Thoracic aorta (tissue), 2 donors: Measurements from ENCODE around the gene TBC1D9B. TPM values are rescaled to one million over a fixed set of nuclear protein-coding genes. Genes with fewer than 3 reads are reported as not detected.
"Not testable (repeated sequence)": the region's sequence is repeated elsewhere in the genome, so short reads cannot be mapped to it uniquely, and the experiment has no call there.

Experiments used
- ATAC-seq: fragments of 150-250 bp; one replicate; pipeline ENCODE4 v1.8.0; 2017; ENCODE audit warnings: low read depth; ENCODE audit not compliant: insufficient number of reproducible peaks, low FRiP score
- DNase-seq: peaks from one replicate; pipeline ENCODE4 v3.0.0-alpha.2; 2020; ENCODE audit warnings: low spot score
- H3K27ac ChIP-seq, 2 donors: fragments of 200-600 bp; sonication (generic); 1 replicate in 1 of 2; 2 replicates in 1 of 2; pipeline ENCODE4 v1.5.1; 2016; ENCODE audit warnings: mild to moderate bottlenecking in 2 of 2, moderate library complexity in 2 of 2
- H3K27me3 ChIP-seq: fragments of 200-600 bp; sonication (generic); replicated peaks from 2 replicates; pipeline ENCODE4 v1.6.0; 2016; ENCODE audit warnings: mild to moderate bottlenecking; ENCODE audit not compliant: insufficient read depth
- H3K36me3 ChIP-seq: fragments of 200-600 bp; sonication (generic); one replicate; pipeline ENCODE4 v1.5.1; 2016
- H3K4me1 ChIP-seq, 2 donors: fragments of 200-600 bp; sonication (generic); 1 replicate in 1 of 2; 2 replicates in 1 of 2; pipeline versions ENCODE4 v1.5.1 to v1.6.0; 2016; ENCODE audit warnings: low read depth in 2 of 2, mild to moderate bottlenecking in 1 of 2; ENCODE audit not compliant: control insufficient read depth in 1 of 2
- H3K4me3 ChIP-seq: fragments of 200-600 bp; sonication (generic); 2 replicates; pipeline ENCODE4 v1.5.1; 2016; ENCODE audit warnings: mild to moderate bottlenecking
- H3K9me3 ChIP-seq: fragments of 200-600 bp; sonication (generic); 2 replicates; pipeline ENCODE4 v1.5.1; 2016
- CTCF ChIP-seq: fragments of 200-600 bp; sonication (generic); IDR thresholded peaks from one replicate; pipeline ENCODE4 v1.5.1; 2019; ENCODE audit warnings: antibody characterized with exemption
- total RNA-seq, 2 donors: library from RNA; depleted of rRNA; stranded (reverse); fragments of >200 nt; gene quantifications; one replicate each; pipeline versions ENCODE4 v1.1.0 to v1.2.3, GENCODE V29; 2016

The TBC1D9B gene
- total RNA-seq, 2 donors from 2014 or later = 91.9 to 104 TPM

- Histone ChIP-seq H3K9me3 (no peaks in the 10 kb centered on the region), H3K4me1 (peaks cover 0 to 7% of the 10 kb centered on the region in 2 donors), H3K27ac (no peak overlapping the region), H3K4me3 (no peak overlapping the region), H3K27me3 (no peaks in the 10 kb centered on the region), H3K36me3 (peaks cover 62% of the 10 kb centered on the region)
- DNase-seq (no peak), ATAC-seq (no peak)
- no peak for TF ChIP-seq CTCF
These were observed 70.4 kb downstream of the TBC1D9B start for GRCh38 chr5:179837076-179838011.

GRCh38 chr5:179836225-179837019 lies 71.3 kb downstream of the TBC1D9B start:
- TF ChIP-seq CTCF = no peak
- ATAC-seq (no peak), DNase-seq (no peak)

GRCh38 chr5:179834871-179835270 lies 72.8 kb downstream of the TBC1D9B start:
- H3K27ac ChIP-seq, H3K27me3 ChIP-seq, H3K9me3 ChIP-seq, H3K4me1 ChIP-seq, ATAC-seq, H3K4me3 ChIP-seq, DNase-seq: not testable (repeated sequence)
- peaks cover 71% of the 10 kb centered on the region for H3K36me3 ChIP-seq

More at GRCh38 chr5:179836225-179837019, 71.3 kb downstream of the TBC1D9B start:
- Histone ChIP-seq H3K4me1 (peaks cover 0 to 7% of the 10 kb centered on the region in 2 donors), H3K4me3 (no peak overlapping the region), H3K27me3 (no peaks in the 10 kb centered on the region), H3K27ac (no peak overlapping the region), H3K9me3 (no peaks in the 10 kb centered on the region), H3K36me3 (peaks cover 67% of the 10 kb centered on the region)

GRCh38 chr5:179834120-179834519 lies 73.6 kb downstream of the TBC1D9B start:
- TF ChIP-seq CTCF = no peak
- no peaks in the 10 kb centered on the region for H3K27me3 ChIP-seq
- no peak for ATAC-seq
- H3K36me3 ChIP-seq = peaks cover 77% of the 10 kb centered on the region
- no peak for DNase-seq
- peaks cover 0 to 7% of the 10 kb centered on the region in 2 donors for H3K4me1 ChIP-seq
- no peaks in the 10 kb centered on the region for H3K9me3 ChIP-seq
- no peak overlapping the region for H3K4me3 ChIP-seq
- H3K27ac ChIP-seq = no peak overlapping the region

- no peak for TF ChIP-seq CTCF
- Histone ChIP-seq H3K9me3 (no peaks in the 10 kb centered on the region), H3K4me3 (no peak overlapping the region), H3K27me3 (no peaks in the 10 kb centered on the region), H3K36me3 (peaks cover 81% of the 10 kb centered on the region), H3K27ac (no peak overlapping the region), H3K4me1 (peaks cover under 1 to 7% of the 10 kb centered on the region in 2 donors)
- no peak for DNase-seq
- ATAC-seq = no peak
These were observed 74.0 kb downstream of the TBC1D9B start for GRCh38 chr5:179833709-179834070.
